ENCODE data around the gene GALNT7. TPM values are rescaled to one million over a fixed set of nuclear protein-coding genes. Genes with fewer than 3 reads are reported as not detected.

GALNT7 gene
- total RNA-seq, 2 donors from 2014 or later, result 9.6 to 18.1 TPM

DNA sequence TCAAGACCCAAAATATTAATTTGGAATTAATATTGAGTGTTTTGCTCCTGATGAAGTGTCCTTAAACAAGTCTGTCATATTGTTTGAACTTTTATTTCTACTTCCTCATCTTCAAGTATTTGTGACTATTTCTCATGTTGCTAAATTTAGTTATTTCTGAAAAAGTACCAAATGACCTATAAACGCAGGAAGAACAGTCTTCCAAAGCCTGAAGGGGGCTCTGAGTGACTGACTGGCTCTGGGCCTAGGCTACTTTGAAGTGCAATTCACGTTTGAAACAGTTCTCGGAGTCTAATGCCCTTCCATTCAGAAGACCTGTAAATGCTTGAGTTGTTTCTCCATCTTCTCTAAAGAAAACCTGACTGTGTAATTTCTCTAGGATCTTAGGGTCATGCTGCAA lies 26.5 kb downstream of the GALNT7 start:
- Mint-ChIP-seq H3K4me1 (peaks cover 34% of the 10 kb centered on the region), H3K9me3 (no peaks in the 10 kb centered on the region), H3K27ac (no peak overlapping the region), H3K4me3 (no peak overlapping the region), H3K27me3 (no peaks in the 10 kb centered on the region), H3K36me3 (ENCODE audit: low read depth) (no peaks in the 10 kb centered on the region)
- ATAC-seq (replicated peaks), result no peak

DNA sequence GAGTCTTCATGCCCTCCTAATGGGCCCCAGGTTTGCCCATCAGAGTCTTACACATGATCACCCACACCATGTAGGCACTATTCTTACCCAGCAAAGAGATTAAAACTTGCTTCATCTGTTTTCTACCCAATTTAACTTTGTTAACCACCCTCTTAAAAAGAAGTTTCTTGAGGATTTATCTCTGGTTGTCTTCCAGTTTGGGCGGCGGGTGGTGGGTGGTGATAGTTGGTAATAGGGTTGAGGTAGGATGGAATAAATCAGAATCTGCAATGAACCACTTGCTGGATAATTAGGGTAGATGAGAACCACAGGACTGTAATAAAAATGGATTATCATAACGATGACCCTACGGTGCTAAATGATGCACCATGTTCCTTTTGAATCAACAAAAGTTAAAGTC lies 30.9 kb downstream of the GALNT7 start:
- Mint-ChIP-seq H3K4me3 (no peak overlapping the region), H3K36me3 (ENCODE audit: low read depth) (peaks cover 9% of the 10 kb centered on the region)
- ATAC-seq (replicated peaks), result no peak

GRCh38 chr4:173200103-173200884 lies 31.7 kb downstream of the GALNT7 start:
- Mint-ChIP-seq H3K27me3 (no peaks in the 10 kb centered on the region), H3K36me3 (ENCODE audit: low read depth) (peaks cover 14% of the 10 kb centered on the region), H3K9me3 (peaks cover 8% of the 10 kb centered on the region), H3K4me1 (peaks cover 14% of the 10 kb centered on the region), H3K4me3 (no peak overlapping the region), H3K27ac (no peak overlapping the region)
- ATAC-seq (replicated peaks), result no peak

More for the DNA sequence above, 30.9 kb downstream of the GALNT7 start:
- Mint-ChIP-seq H3K27me3 (no peaks in the 10 kb centered on the region), H3K27ac (no peak overlapping the region), H3K4me1 (peaks cover 16% of the 10 kb centered on the region), H3K9me3 (peaks cover 7% of the 10 kb centered on the region)

DNA sequence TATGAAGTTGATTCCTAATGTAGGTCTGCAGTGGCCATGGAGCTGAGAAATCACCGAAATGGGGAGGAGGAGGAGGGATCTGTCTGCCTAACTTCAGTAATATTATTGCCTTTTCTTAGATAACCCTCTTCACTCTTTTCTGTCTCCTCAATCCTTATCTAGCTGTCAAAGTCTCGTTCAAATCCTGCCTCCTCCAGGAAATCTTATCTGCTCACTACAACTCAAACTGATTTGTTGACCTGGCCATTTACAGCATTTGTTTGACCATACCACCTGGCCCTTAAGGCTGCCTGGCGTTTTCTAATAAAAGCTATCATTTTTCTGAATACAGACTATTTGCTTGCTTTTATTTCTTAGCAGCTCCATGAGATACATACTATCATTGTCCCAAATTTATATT lies 33.8 kb downstream of the GALNT7 start:
- no peak for ATAC-seq (replicated peaks)
- Mint-ChIP-seq H3K36me3 (ENCODE audit: low read depth) (peaks cover 18% of the 10 kb centered on the region), H3K4me1 (peaks cover 24% of the 10 kb centered on the region), H3K4me3 (no peak overlapping the region), H3K27me3 (no peaks in the 10 kb centered on the region), H3K9me3 (peaks cover 8% of the 10 kb centered on the region), H3K27ac (no peak overlapping the region)

DNA sequence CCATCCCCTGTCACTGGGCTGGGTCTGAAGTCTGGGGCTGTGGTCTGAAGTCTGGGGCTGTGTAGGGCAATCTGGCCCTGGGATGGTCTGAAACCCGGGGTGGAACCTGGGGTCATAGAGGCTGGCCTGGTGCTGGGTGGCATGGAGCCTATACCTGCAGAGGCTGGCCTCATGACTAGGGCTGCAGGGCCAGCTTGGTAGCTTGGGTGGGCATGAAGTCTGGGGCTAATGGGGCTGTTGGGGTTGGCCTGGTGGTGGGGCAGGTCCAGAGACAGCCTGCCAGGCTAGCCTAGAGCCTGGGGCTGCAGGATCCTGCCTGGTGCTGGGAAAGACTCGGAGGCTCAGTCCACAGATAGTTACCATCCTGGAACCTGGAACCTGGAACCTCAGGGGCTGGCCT lies 37.0 kb downstream of the GALNT7 start:
- Mint-ChIP-seq H3K27ac (no peak overlapping the region), H3K4me1 (peaks cover 20% of the 10 kb centered on the region), H3K4me3 (no peak overlapping the region), H3K27me3 (no peaks in the 10 kb centered on the region), H3K9me3 (peaks cover 8% of the 10 kb centered on the region), H3K36me3 (ENCODE audit: low read depth) (peaks cover 23% of the 10 kb centered on the region)
- ATAC-seq (replicated peaks), result no peak

- H3K27ac Mint-ChIP-seq, result no peak overlapping the region
- H3K9me3 Mint-ChIP-seq, result peaks cover 8% of the 10 kb centered on the region
- H3K4me1 Mint-ChIP-seq, result peaks cover 25% of the 10 kb centered on the region
- H3K4me3 Mint-ChIP-seq, result no peak overlapping the region
- H3K36me3 Mint-ChIP-seq (ENCODE audit: low read depth), result peaks cover 28% of the 10 kb centered on the region
- H3K27me3 Mint-ChIP-seq, result no peaks in the 10 kb centered on the region
- no peak for ATAC-seq (replicated peaks)
Observed at GRCh38 chr4:173208420-173208819, 39.8 kb downstream of the GALNT7 start.

GRCh38 chr4:173211222-173211621 lies 42.6 kb downstream of the GALNT7 start:
- H3K4me1 Mint-ChIP-seq, result peaks cover 11% of the 10 kb centered on the region
- H3K36me3 Mint-ChIP-seq (ENCODE audit: low read depth), result peaks cover 11% of the 10 kb centered on the region
- no peaks in the 10 kb centered on the region for H3K27me3 Mint-ChIP-seq
- H3K4me3 Mint-ChIP-seq, result no peak overlapping the region
- no peaks in the 10 kb centered on the region for H3K9me3 Mint-ChIP-seq
- ATAC-seq (replicated peaks), result peak; percentile 68
- H3K27ac Mint-ChIP-seq, result no peak overlapping the region

DNA sequence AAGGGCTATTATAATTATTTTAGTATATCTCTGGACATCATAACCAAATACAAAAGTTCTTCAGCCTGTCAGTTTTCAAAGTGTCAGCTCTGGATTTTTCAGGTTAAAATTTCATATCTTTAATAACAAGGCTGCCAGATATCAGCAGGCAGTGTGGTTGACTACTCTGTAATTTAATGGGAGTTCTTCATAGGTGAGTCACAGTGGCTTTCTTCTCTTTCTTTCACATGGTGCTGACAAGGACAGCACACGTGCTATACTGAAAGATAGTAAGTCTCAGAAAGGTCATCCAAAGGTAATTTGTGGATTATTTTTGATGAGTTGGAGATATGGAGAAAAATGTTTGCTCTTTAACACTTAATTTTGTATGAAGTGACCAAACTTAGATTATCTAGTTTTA lies 43.2 kb downstream of the GALNT7 start:
- Mint-ChIP-seq H3K4me3 (no peak overlapping the region), H3K4me1 (peaks cover 8% of the 10 kb centered on the region), H3K9me3 (no peaks in the 10 kb centered on the region), H3K27ac (no peak overlapping the region), H3K36me3 (ENCODE audit: low read depth) (peaks cover 11% of the 10 kb centered on the region), H3K27me3 (no peaks in the 10 kb centered on the region)
- ATAC-seq (replicated peaks), result peak; percentile 84

GRCh38 chr4:173212379-173212778 lies 43.8 kb downstream of the GALNT7 start:
- no peak overlapping the region for H3K4me3 Mint-ChIP-seq
- ATAC-seq (replicated peaks), result no peak
- no peak overlapping the region for H3K27ac Mint-ChIP-seq
- no peaks in the 10 kb centered on the region for H3K27me3 Mint-ChIP-seq
- peaks cover 5% of the 10 kb centered on the region for H3K4me1 Mint-ChIP-seq
- H3K9me3 Mint-ChIP-seq, result no peaks in the 10 kb centered on the region
- peaks cover 11% of the 10 kb centered on the region for H3K36me3 Mint-ChIP-seq (ENCODE audit: low read depth)

DNA sequence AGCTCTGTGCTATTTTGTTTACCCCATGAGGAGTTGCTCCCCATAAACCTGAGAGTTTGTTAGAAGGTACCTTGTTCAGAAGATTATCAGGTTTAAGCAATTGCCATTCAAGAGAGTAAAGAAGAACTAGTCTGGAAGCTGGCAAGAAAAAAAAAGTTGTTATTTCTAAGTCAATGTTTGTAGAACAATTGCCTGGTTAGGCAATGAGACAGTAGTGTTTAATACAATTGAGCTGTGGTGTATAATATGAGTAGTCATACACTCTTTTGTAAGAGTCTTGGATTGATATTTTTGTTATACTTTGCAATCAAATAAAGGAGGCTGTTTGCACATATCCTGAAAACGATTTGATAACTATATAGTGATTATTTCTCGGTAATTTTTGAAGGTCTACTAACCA lies 44.7 kb downstream of the GALNT7 start:
- peaks cover 11% of the 10 kb centered on the region for H3K36me3 Mint-ChIP-seq (ENCODE audit: low read depth)
- no peak for ATAC-seq (replicated peaks)
- no peak overlapping the region for H3K4me3 Mint-ChIP-seq
- H3K27ac Mint-ChIP-seq, result no peak overlapping the region
- H3K27me3 Mint-ChIP-seq, result no peaks in the 10 kb centered on the region
- peaks cover 9% of the 10 kb centered on the region for H3K4me1 Mint-ChIP-seq
- H3K9me3 Mint-ChIP-seq, result no peaks in the 10 kb centered on the region

- no peaks in the 10 kb centered on the region for H3K27me3 Mint-ChIP-seq
- peaks cover 13% of the 10 kb centered on the region for H3K4me1 Mint-ChIP-seq
- no peak for ATAC-seq (replicated peaks)
- H3K4me3 Mint-ChIP-seq, result no peak overlapping the region
- H3K9me3 Mint-ChIP-seq, result no peaks in the 10 kb centered on the region
- peaks cover 11% of the 10 kb centered on the region for H3K36me3 Mint-ChIP-seq (ENCODE audit: low read depth)
- H3K27ac Mint-ChIP-seq, result no peak overlapping the region
Observed at GRCh38 chr4:173214231-173214630, 45.6 kb downstream of the GALNT7 start.

DNA sequence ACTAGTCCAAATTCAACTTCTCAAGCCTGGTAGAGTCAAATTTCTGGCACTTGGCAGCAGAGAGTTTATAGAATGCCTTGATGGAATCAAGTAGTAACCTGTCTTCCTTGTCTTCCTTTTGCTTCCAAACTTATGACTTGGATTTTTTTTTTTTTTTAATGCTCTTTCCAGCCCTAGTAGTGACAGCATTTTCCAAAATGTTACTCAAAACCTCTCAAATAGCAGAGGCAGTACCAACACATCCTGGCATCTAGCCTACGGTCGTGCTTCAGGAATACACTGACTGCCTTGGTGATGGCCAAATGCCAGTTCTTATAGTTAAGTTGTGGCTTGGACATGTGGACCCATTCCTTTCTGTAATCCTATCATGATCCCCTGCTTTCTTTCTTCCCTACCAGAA lies 46.0 kb downstream of the GALNT7 start:
- Mint-ChIP-seq H3K27me3 (no peaks in the 10 kb centered on the region), H3K27ac (no peak overlapping the region), H3K4me3 (no peak overlapping the region), H3K9me3 (no peaks in the 10 kb centered on the region), H3K36me3 (ENCODE audit: low read depth) (peaks cover 11% of the 10 kb centered on the region), H3K4me1 (peaks cover 15% of the 10 kb centered on the region)
- ATAC-seq (replicated peaks), result no peak

DNA sequence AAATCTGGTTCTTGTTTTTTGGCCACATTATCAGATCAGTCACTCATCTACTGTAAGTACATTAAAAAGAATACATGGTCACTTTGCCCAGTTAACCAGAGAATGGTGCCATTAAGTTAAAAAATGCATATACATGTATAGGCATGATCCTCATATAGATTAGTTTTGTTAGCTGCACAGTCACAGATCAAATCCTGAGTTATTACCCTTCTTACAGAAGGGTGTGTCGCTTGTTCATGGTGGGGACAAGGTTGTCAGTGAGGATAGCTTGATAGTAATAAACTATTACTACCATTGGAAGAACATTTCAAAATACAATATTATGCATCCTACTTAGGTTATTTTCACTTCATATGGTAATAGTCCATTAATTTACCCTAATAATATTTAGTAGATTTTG lies 48.5 kb downstream of the GALNT7 start:
- Mint-ChIP-seq H3K4me3 (no peak overlapping the region), H3K27me3 (no peaks in the 10 kb centered on the region), H3K36me3 (ENCODE audit: low read depth) (no peaks in the 10 kb centered on the region), H3K27ac (no peak overlapping the region), H3K9me3 (no peaks in the 10 kb centered on the region), H3K4me1 (peaks cover 16% of the 10 kb centered on the region)
- no peak for ATAC-seq (replicated peaks)

DNA sequence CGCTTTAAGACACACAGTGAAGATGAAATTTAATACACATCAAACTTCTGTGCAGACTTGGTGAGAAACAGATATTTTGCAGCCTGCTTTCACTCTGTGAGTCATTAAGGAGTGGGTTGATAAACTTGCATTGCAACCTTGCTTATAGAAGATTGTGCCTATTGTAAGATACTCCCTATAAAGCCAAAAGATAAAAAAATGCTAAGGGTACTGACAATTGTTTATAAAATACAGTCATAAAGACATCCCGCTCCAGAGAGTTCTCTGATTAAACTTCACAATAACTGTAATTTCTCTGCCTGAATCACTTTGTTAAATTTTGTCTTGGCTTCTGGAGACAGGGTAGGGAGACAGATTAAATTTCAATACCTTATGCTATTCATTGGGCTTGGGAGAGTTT lies 49.1 kb downstream of the GALNT7 start:
- ATAC-seq (replicated peaks), result peak; percentile 37
- H3K4me3 Mint-ChIP-seq, result no peak overlapping the region
- no peaks in the 10 kb centered on the region for H3K36me3 Mint-ChIP-seq (ENCODE audit: low read depth)
- H3K27me3 Mint-ChIP-seq, result no peaks in the 10 kb centered on the region
- peaks cover 16% of the 10 kb centered on the region for H3K4me1 Mint-ChIP-seq
- no peaks in the 10 kb centered on the region for H3K9me3 Mint-ChIP-seq
- H3K27ac Mint-ChIP-seq, result no peak overlapping the region

DNA sequence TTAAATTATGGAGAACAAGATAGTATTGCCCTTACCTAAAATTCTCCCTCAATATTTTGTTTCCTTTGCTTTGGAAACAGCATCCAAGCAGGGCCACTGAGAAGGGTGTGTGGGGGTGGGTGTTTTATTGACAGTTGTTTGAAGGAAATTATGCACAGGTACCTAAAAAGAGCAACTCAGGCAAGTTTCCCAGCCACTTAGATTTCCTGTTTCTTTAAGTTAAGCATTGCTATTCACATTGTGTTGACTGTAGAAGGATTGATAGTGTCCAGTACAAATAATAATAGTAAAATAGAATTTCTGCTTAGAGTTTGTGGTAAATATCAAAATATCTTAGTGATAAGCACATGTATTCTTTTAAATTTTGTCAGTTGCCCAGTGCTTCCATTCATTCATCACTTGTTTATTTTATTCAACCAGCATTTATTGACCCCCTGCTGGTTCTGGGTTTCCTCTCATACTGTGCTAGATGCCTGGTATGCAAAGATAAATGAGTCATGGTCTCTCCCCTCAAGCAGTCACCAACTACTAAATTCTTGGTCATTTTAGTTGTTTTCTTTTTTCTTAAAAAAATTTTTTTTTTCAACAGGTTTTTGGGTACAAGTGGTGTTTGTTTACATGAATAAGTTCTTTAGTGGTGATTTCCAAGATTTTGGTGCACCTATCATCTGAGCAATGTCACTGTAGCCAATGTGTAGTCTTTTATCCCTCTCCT lies 50.0 kb downstream of the GALNT7 start:
- H3K4me1 Mint-ChIP-seq, result peaks cover 17% of the 10 kb centered on the region
- no peak for ATAC-seq (replicated peaks)
- H3K27ac Mint-ChIP-seq, result no peak overlapping the region

More for the DNA sequence above, 50.0 kb downstream of the GALNT7 start:
- H3K27me3 Mint-ChIP-seq, result no peaks in the 10 kb centered on the region
- no peaks in the 10 kb centered on the region for H3K36me3 Mint-ChIP-seq (ENCODE audit: low read depth)
- no peaks in the 10 kb centered on the region for H3K9me3 Mint-ChIP-seq
- no peak overlapping the region for H3K4me3 Mint-ChIP-seq
